GM21447 (cell line): Measurements from ENCODE around the gene BAAT.
"Not testable (repeated sequence)": the region's sequence is repeated elsewhere in the genome, so short reads cannot be mapped to it uniquely, and the experiment has no call there.

Source experiments
- ATAC-seq: cut with Tn5 transposase; IDR thresholded peaks from one replicate; pipeline ENCODE4 v1.9.1; 2021; ENCODE audit not compliant: unreplicated experiment

BAAT gene

GRCh38 chr9:101365181-101365580 lies 19.6 kb downstream of the BAAT start:
- ATAC-seq = no peak

- no peak for ATAC-seq
Measured at GRCh38 chr9:101362450-101362849, 22.4 kb downstream of the BAAT start.

GRCh38 chr9:101360647-101361046 lies 24.2 kb downstream of the BAAT start:
- ATAC-seq = no peak

DNA sequence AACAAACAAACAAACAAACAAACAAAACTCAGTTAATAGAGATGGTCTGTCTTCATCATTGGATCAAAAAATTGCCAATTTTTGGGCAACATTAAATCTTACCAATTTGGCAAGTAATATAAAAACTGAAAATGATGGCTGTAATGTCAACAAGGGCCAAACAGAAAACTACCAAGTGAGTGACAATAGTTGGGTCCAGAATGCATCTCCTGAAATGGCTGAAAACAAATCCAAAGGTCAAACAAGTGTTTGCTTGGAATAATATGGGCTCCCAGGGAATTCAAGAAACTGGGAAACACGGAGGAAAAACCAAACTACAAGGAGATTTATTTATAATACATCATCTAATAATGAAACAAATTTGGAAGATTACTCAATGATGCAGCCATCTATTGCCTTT lies 25.1 kb downstream of the BAAT start:
- ATAC-seq = no peak

DNA sequence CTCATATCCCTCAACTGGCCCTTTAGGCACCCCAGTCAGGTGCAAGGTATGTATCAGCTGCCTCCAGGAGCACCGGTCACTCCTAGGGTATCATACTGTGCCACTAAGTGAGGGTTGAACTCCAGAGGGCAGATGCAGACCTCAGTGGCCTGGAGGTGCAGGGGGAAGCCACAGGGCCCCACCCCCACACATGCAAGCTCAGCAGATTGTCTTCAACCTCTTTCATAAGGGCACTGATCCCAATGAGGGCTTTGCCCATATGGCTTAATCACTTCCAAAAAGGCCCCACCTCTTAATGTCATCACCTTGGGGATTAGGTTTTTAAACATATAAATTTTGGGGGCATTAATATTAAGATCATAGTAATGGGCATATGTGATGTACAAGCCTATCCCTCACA lies 28.2 kb downstream of the BAAT start:
- ATAC-seq = no peak

- no peak for ATAC-seq
Measured at GRCh38 chr9:101354765-101355708, 29.8 kb downstream of the BAAT start.

DNA sequence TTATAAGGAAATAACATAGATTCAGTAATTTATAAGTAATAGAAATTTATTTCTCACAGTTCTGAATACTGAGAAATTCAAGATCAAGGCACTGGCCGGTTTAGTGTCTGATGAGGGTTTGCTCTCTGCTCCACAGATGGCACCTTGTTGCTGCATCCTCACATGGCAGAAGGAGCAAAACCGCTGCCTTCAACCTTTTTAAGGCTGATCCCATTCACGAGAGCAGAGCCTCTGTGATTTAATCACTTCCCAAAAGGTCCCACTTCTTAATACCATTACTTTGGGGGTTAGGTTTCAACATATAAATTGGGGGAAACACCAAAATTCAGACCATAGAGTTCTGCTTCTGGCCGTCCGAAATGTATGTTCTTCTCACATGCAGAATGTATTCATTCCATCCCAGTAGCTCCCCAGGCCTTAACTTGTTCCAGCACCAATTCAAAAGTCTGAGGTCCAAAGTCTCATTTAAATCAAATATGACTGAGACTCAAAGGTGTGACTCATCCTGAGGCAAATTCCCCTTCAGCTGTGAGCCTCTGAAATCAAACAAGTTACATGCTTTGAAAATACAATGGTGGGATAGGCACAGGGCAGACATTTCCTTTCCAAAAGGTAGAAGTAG lies 30.6 kb downstream of the BAAT start:
- no peak for ATAC-seq

DNA sequence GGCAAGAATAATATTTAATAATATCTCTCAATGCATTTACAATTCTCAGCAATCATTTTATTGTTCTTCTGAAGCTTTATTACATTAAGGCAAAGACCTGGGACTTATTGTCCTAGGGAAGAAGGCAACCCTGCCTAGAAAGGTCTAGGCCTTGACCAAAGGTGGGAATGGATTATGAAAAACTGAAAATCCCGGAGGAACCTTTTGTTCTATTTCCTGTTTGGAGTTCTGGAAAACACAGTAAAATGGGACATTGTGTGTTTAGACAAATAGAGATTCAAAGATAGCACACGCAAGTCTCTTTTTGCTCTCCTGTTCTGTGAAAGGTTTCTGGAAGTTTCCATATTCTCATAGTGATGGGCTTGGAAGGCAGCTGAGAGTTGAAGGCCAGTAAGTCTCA lies 31.1 kb downstream of the BAAT start:
- no peak for ATAC-seq

DNA sequence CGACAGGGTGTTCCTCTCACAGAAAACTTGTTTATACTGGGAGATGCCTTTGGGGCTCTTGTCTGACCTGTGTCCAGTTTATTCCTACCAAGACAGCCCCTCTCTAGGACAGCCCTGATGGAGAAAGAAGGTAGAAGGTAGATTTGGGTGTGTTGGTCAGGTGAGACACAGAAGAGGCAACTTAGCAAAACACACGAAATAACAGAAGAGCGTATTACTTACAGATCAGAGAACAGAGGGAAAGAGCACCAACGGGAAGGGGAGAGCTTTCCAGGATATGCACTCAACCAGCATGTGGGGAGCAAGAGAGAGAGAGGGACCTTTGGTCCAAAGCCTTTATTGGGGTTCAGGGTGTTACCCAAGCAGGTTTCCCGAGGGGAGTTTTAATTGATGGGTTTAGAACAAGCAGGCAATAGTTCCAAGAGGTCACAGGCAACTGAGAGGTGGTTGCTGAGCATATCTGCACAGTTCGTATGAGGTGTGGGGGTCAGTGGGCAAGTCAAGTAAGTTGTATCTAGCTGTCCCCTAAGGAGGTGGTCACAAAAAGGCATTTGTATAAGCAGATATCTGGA lies 31.8 kb downstream of the BAAT start:
- ATAC-seq = no peak

DNA sequence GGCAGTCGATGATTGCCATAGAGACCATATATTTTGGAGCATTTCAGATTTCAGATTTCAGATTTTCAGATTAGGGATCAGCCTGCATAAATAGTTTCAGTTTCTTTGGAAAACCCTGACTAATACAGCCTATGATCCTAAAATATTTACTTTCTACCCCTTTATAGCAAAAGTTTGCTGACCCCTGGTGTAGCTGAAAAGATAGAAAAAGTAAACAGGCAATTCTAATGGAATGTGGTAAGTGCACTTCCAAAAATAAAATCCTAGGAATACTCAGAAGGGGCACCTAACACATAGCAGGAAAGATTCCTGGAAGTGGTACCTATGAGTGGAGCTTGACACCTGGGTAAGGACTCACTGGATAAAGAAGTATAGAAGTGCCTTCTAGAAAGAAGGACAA lies 34.5 kb downstream of the BAAT start:
- no peak for ATAC-seq

DNA sequence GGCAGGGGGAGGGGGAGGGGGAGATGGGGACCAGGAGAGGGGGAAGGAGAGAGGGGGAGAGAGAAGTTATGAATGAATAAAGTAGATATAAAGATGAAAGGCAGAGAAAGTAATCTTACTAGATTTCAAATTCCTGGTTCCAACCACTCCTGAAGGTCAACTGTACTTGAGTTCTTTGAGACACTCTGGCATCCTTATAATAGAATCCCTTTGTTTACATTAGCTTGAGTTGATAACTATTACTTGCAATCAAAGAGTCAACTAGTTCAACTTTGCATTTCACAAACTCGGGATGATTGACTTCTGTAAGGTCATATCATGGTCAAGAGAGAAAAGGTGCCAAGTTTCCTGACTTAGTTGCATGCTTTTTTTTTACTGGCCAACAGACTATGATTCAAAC lies 42.2 kb downstream of the BAAT start:
- no peak for ATAC-seq

DNA sequence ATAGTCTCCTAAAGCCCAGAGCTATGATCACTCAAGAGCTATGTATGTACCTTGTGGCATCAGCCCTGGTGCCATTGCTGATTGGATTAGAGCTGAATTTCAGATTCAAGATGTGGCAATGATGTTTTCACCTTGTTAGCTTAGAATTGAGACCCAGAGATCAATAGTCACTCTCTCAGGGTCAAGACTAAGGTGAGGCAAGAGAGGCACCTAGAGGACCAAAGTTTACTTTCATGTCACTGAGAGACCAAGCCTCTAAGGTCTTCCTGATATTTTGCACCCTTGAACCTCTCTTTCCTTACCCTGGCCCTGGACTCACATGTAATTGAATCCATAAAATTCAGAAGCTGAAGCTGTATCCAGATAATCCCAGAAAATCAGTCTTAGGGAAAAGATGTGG lies 42.8 kb downstream of the BAAT start:
- ATAC-seq = no peak

DNA sequence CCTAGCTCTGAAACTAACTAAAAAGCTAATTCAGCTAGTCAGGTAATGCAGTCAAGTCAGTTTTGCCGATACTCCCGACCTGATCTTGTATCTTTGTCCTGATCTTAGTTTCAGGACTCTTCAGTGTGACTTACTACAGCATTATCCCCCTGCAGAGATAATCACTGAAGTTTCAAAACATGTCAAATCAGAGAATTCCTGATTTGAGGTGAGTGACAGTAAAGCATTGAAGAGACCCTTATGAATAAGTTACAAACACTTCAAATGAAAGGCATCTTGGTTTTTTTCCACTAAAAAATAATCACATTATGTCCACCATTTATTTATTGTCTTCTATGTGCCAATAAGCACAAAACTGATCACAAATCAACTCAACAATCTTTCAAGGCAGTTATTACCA lies 47.6 kb downstream of the BAAT start:
- no peak for ATAC-seq

DNA sequence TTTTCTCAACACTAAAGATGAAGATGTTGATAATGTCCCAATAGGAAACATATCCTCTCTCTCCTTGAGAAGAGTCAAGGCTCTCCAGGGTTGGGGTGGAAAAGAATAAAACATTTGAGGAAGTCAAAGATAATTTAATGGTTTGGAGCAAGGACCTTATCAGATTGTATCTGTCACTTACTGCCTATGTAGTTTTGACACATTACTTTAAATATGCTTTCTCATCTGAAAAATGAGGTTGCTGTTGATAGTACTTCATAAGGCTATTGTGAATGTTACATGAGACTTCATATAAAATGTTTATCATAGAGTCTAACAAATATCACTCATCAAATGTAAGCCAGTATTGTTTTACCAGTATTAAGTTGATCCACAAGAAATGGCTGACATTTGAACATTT lies 48.7 kb downstream of the BAAT start:
- no peak for ATAC-seq

DNA sequence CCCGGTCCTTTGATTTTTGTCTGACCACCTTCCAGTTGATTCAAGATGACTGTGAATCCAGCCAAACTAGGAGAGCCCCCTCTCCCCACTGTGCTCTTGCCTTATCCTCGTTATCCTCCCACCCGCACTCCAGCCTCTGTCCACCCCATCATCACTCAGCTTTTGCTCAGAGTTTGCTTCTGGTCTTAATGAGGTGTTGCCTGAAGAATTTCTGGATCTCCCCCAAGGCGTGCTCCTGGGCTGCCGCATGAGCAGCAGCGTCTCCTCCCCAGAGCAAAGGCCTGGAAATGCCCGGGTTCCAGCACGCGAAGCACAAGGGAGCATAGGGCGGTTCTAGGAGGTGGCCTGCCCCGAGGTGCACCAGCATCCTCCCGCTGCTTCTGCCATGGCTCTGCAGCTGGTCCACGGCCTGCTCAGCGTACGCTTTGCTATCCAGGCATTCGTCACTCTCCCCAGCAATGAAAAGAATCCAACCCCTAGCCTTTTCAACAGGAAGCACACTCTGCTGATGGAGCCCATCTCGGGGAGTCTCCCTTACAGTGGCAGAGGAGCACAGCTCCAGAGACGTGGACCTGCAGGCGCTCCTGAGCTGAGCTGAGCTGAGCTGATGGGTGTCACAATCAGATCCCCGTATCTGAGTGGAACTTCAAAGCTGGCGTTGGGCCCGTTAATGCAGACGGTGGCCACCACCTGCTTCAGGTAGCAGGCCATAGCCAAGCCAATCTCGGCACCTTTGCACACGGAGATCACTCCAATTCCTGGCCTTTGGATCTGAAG lies 50.7 kb downstream of the BAAT start:
- no peak for ATAC-seq

GRCh38 chr9:101333490-101333889 lies 51.3 kb downstream of the BAAT start:
- no peak for ATAC-seq

DNA sequence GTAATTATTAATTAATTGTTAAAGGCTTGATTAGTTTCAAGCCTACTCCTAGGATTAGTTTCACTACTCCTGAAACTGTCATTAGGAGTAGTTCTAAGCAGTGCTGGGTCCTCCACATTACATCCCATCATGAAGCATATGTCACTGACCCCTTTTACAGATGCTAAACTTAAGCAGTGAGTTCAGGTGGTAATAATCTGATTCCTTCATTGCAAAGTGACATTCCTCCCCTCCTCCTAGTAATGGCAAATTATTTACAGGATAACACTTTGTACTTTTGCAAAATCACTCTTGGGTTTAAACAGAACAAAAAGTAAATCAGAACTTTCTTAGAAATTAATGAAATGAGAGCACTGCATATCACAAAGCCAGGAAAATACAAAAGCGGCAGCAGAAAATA lies 52.4 kb downstream of the BAAT start:
- no peak for ATAC-seq

GRCh38 chr9:101327422-101327909 lies 57.3 kb downstream of the BAAT start:
- not testable (repeated sequence) for ATAC-seq

DNA sequence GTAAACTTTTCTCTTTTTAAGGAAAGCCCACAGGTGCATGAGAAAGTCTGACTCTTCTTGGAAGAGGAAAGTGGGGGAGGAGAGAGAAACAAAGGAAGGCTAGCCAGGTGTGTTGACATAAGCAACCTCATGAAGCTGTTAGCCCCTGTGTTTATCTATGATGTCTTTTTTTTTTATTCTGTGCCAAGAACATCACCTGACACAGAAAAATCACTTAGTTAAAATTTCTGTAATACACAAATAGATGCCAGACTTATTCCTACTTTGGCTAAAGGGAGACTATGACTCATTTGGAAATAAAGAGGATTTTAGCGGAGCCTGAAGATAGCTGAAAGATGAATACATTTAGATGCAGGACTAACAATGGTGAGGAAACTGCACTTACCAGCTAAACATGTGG lies 58.3 kb downstream of the BAAT start:
- ATAC-seq = no peak

DNA sequence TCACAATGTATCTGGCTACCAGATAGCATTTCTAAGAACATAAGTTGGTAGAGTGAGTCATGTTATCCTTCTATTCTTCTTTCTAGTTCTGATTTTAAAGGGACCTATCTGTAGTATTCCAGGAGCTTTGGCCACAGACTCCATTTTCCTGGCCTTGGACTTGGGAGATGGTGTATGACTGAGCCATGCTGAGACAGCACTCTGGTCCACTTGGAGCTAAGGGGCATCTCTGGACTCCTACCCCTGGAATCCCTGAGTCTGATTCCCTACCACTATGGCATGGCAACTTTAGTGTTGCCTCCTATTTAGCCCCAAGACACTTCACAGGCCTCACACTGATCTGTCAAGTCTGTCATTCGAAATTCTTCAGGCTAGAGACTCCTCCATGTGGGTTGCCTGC lies 58.8 kb downstream of the BAAT start:
- ATAC-seq = no peak

DNA sequence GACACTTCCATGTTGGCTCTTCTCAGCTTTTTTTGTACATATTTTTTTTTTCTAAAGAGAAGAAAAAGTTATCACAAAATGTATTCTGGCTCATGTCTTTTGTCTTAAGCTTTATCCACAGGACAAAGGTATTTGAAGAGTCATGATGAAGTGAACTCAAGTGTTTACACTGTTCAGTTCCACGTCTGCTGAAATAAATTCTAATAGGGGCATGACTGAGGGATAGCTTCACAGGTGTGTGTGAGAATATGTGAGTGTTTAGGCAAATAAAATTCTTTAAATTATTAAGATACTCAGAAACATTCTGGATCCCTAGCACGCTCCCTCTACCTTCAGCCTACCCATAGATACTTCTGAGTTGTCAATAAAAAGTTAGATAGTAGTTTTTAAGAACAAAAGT lies 59.8 kb downstream of the BAAT start:
- no peak for ATAC-seq
